ENCODE results near the gene TPM4.

DNA sequence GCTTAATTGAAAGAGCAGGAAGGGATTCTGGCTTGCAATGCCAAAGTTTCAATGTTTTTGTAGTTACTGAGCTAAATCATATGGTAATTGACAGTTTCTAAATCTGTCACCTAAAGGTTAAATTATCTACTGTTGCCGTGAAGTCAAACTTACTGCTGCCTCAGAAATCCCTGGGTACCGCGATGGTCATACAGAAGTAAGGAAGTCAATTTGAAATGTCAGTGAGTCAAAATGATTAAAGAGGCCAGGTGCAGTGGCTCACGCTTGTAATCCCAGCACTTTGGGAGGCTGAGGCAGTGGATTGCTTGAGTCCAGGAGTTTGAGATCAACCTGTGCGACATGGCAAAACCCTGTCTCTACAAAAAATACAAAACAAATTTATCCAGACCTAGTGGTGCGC is 48.8 kb upstream of the TPM4 start:
- TF ChIP-seq POLR2A (IDR thresholded peaks at IDR 0.05) = no peak
- TF ChIP-seq, protein P1, sequence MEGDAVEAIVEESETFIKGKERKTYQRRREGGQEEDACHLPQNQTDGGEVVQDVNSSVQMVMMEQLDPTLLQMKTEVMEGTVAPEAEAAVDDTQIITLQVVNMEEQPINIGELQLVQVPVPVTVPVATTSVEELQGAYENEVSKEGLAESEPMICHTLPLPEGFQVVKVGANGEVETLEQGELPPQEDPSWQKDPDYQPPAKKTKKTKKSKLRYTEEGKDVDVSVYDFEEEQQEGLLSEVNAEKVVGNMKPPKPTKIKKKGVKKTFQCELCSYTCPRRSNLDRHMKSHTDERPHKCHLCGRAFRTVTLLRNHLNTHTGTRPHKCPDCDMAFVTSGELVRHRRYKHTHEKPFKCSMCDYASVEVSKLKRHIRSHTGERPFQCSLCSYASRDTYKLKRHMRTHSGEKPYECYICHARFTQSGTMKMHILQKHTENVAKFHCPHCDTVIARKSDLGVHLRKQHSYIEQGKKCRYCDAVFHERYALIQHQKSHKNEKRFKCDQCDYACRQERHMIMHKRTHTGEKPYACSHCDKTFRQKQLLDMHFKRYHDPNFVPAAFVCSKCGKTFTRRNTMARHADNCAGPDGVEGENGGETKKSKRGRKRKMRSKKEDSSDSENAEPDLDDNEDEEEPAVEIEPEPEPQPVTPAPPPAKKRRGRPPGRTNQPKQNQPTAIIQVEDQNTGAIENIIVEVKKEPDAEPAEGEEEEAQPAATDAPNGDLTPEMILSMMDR (IDR thresholded peaks at IDR 0.05) = no peak

Measured in heart left ventricle (tissue), 13 donors.